NK-92 (cell line): ENCODE results near the gene FRMD4B.

Experiments used
- DNase-seq: peaks from one replicate; lab custom pipeline; 2025; ENCODE audit not compliant: unreplicated experiment; lab: John Stamatoyannopoulos, UW

Gene FRMD4B

DNA sequence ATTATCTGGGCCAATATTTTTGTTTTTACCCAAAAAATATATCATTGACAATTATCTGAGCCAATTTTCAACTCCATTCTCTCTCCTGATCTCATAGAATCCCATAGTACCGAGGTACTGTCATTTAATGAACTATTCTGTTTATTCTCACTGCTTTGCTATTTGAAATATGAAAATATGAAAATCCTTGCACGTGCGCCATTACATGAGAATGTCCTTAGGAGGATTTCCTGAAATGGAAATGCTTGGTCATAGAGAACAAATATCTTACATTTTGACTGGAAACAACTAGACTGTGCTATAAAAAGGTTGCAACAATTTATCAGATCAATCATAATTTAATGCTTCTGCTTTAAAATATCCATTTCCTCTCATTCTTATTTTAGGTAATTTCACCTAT lies 18.3 kb downstream of the FRMD4B start:
- DNase-seq = no peak

DNA sequence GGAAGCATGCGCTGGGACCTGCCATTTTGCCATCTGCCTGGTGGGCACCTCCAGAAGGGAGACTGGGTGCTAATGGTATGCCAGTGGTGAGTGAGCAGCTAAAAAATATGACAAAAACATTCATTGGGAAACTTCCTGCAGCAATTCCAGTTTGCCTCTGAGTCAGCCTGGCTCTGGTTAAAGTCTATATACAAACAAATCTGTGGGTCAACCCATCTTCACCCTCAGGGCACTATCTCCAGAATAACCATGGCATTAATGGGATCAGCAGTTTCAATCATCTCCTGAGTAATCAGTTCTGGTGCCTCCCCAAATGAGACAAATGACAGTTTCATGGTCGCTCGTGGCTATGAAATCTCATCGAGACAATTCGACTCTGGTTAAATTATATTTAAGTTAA lies 21.5 kb downstream of the FRMD4B start:
- DNase-seq = no peak

DNA sequence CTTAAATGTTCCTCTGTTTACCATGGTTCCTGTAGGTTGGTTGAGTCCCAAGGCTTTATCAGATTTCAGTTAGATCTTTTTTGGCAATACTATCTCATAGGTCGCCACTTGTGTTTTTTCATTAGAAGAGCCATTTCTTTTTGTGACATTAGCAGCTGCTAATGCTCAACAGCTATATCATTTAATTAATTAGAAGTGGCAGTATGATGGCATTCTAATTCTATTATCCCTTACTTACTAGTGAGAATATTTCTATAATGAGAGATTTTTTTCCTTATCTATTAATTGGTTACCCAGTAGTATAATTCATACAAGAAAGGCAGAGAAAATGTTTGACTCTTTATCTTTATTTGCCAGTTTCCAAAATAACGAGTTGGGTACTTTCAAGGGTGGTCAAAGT lies 25.2 kb downstream of the FRMD4B start:
- no peak for DNase-seq

DNA sequence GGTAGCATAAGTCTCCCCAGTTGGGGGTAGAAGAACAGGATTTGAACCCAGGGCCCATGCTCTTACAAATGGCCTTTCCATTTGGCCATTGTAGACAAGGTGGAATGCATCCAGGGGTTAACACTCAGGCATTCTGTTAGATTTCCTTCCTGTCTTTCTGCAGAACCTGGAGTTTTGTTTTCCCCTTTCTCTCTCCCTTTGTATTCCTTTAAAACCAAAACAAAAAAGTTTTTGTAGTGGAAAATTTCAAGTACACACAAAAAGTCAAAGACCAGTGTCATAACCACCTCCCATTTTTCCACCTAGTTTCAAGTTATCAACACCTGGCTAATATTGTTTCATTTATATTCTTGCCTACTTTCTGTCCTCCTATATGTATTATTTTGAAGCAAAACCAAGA lies 26.0 kb downstream of the FRMD4B start:
- DNase-seq = no peak

DNA sequence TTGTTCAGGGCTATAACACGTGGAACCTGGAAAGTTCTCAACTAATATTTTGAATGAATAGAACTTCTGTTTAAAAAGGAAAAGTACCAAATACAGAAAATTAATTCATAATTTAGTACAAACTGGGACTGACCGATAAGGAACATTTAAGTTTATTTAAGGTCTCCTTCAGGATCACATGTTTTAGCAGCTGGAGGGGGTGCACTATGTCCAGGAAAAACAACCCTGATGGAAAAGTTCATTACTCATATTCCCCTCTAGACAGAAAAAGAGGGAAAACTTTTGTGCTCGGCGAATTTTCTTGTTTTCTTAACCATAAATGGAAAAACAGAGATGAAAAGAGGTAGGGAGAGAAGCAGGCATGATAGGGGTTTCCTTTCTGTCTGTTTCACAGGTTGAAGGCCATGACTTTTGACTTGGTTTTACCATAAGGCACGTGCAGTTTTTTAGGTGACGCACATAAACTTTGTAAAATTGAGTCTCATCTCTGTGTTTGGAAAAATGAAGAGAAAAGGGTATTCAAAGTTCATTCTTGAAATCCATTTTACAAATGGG lies 26.5 kb downstream of the FRMD4B start:
- no peak for DNase-seq

DNA sequence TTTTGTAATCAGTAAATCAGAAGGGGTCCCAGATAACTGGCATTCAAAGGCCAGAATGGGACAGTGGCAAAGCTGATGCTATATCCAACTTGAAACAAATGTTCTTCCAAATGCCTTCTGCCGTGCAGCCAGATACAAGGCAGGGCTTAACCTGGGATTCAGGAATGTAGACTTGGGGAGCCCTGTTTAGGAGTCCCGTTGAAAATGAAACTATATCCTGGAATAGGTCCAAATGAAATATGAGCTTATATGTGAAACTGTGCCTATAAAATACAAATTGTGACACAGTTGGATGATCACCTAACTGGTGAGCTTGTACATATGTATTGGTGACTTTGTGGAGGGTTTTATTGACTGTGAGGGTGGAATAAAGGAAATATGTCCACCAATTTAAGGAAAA lies 28.7 kb downstream of the FRMD4B start:
- no peak for DNase-seq

DNA sequence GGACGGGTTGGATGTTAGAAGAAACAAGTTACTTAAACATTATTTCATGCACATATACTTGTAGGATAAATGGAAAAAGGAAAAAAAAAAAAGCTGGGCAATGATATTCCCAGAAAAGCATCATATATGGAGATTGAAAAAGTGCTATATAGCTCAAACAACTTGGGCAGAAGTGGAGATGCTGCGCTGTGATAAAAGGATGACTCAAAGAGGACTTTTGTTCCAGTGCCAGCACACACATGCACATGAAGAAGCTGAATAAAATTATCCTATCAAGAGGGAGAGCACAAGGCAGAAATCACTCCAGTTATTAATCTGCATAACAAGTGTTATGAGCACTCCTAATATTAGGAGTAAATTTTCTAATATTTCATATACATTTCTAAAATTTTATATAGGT lies 30.9 kb downstream of the FRMD4B start:
- DNase-seq = no peak

DNA sequence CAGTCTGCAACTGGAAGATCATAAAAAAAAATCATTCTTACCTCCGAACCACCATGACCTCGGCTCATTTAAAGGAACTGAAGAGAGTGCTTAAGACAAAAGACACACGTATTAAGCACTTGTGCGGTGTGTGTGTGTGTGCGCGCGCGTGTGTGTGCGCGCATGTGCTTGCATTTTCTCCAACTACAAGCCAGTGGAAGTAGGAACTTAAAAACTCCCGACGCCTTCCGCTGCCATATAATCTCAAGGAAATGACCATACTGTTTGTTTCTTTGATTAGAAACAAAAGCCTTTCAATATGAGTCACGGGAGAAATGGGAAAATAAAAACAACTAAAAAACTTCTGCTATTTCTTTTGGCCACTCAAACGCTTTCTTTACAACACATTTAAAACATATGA lies 32.4 kb downstream of the FRMD4B start:
- DNase-seq = no peak

DNA sequence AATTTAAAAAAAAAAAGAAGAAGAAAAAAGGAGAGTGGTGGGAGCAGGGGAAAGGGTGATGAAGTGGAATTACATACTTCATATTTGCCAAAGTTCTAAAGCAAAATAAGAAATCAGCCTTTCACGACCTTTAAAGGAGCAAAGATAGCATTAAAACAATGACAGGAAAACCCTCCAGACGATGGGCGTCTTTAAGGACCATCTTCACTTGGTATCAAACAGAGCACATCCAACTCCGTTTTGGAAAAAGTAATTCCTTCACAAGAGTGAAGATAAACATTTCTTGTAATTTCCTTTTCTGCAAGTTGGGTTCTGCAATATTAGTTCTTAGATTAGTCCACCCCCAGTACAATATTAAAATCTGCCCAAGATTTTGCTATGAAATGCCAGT lies 32.8 kb downstream of the FRMD4B start:
- DNase-seq = no peak

DNA sequence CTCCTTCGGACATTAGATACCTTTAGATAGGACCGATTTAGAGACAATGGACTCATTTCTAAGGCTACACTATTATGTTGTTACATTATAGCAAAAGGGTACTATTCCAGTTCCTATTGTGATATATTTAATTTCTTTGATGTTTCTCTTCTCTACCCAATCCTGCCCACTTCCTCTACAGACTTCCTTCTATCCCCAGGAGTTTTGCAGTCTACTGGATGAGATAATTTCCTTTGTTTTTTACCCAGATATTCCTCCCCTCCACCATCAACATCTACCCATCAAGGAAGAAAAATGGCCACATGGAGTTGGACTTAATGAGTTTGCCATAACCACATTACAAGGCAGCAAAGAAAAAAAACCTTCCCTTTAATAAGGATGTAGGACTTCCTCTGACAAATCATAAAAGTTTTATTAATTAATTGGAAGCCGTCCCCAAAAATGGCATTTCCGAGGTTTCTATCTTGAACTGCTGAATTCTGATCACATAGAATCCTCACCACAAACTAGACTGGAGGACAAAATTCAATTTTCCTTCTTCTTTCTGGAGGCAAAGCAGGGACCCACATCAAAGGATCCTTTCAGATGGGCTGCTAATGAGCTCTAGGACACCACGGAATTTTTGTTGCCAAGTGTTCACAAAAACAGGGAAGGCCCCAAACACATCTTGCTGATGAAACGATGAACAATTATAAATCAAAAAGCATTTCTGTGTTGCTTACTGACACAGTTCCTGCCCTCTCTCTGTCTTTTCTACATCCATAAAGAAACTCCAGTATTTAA lies 33.4 kb downstream of the FRMD4B start:
- DNase-seq = no peak

DNA sequence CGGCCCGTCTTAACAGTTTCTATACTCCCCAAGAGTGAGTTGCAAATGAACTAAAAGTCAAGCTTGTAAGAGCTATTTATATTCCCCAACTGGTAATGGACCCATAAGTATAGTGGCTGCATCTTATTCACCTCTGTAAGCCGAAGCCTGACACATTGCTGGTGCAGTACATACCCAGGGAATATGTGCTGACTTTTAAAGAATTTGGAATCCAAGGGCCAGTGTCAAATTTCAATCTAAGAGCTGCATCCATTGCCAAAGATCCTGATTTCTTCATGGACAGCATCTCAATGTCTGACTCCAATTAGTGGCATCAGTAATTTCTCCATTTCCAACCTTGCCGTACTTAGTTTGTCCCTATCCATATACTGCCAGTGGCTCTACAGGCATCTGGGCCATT lies 42.0 kb downstream of the FRMD4B start:
- DNase-seq = no peak

DNA sequence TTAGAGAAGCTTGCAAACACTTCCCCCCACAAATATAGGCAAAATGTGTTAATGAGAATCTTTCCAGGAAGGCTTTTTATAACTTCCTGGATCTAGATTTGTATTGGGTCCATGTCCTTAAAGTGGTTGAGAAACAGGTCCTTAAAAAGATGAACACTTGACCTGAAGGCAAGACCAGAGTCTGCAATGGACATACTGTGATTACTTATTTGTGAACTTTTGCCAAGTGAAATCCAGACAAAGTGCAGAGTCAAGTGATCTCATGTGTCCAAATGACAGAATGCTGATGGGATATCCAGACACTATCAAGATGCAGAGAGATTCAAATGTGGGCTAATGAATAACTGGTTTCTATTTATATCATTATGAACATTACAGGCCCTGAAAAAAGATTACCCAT lies 43.8 kb downstream of the FRMD4B start:
- no peak for DNase-seq

DNA sequence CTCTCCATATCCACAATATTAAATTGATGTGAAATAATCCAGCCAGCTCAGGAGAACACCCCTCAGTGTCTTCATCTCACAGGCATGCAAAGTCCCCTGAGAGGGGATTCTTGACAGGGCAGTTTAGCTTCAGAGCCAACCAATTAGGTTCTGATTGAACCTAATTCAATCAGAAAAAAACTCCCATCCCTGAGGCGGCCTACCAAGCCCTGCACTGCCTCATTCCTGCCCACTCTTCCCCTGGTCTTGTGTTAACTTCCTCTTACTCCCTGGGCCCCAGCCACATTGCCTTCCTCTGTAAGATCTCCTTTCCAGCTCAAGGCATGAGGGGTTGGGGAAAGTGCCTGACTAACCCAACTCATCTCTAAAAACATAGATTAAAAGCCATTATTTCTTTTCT lies 46.1 kb downstream of the FRMD4B start:
- DNase-seq = no peak

DNA sequence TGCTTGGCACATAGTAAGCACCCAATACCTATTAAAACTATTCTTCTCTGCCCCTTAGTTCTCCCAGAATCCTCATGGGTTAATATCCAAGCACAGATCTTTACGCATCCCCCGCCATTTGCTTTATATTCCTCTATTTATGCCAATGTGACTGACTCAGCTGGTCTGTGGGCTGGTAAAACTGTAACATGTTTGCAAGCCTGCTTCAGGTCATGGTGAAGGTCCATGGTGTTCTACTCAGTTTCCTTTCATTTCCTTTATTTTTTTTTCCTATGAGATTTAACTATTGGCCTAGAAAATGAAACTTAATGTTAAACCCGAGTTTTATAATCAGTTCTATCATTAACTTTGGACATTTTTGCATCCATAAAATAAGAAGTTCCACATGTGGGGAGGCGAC lies 47.0 kb downstream of the FRMD4B start:
- no peak for DNase-seq

DNA sequence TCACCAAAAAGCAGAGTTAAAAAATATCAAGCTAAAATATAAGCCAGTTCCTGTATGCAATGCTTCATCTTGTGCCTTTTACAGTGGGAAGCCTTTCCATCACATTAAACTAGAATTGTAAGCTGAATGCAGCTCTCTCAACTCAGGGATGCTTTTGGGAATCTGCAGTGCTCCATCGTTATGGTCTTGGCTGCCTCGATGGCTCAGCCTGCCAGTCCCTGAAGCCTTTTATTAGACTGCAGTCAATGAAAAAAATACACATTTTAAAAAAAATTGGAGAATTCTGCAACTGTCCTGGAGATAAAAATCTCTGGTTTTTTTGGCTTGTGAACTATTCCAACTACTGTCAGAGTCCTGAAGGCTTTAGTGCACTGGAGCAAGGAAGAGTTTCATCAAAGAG lies 53.0 kb downstream of the FRMD4B start:
- DNase-seq = no peak

DNA sequence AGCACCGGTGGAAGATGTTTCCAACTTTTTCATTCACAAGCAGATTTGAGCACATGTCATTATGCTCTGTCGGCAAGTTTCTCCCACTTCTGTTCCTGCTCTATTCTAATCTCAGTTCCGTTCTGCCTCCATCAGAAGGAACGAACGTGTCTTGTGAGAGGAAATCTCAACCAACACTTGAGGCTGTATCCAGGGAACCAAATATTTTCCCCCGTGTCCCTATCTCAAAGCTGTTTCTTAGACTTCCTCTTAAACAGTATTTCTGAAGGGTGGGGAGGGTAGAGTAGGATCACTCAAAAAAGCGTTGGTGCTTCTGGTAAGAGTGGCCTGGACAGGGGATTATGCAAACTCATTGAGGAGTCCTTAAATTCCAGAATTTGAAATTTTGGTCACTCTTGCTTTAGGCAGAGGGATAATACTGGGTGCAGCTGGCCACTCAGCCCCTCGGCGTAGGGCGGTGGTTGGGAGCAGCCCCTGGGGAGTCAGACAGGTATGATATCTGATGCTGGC lies 54.9 kb downstream of the FRMD4B start:
- DNase-seq = no peak

DNA sequence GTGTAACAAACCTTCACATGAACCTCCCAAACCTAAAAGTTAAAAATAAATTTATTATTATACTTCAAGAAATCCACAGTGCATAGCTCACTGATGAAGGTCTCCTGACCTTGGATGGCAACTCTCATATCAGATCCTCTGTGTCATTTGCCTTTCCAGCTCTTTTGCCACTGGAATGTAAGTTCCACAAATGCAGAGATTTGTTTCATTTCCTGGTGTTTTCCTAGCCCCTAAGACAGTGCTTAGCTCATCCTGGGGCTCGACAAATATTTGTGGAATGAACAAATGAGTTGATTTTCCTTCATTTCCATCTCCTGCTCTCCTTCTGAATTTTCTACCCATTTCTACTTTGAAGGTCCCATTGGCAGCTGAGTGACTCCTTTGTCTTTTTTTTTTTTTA lies 56.0 kb downstream of the FRMD4B start:
- DNase-seq = no peak

DNA sequence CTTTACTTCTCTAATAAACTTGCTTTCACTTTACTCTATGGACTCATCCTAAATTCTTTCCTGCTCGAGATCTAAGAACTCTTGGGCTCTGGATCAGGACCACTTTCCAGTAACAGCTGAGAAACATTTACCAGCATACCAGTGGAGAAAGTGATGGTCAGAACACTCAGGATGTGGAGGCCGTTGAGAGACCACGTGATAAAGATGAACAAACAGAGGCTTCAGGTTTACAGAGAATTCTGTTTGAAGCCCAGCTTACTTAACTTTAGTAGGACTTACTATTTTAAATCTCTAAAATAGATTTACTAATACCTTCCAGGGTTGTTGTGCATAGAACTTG lies 57.0 kb downstream of the FRMD4B start:
- DNase-seq = no peak

DNA sequence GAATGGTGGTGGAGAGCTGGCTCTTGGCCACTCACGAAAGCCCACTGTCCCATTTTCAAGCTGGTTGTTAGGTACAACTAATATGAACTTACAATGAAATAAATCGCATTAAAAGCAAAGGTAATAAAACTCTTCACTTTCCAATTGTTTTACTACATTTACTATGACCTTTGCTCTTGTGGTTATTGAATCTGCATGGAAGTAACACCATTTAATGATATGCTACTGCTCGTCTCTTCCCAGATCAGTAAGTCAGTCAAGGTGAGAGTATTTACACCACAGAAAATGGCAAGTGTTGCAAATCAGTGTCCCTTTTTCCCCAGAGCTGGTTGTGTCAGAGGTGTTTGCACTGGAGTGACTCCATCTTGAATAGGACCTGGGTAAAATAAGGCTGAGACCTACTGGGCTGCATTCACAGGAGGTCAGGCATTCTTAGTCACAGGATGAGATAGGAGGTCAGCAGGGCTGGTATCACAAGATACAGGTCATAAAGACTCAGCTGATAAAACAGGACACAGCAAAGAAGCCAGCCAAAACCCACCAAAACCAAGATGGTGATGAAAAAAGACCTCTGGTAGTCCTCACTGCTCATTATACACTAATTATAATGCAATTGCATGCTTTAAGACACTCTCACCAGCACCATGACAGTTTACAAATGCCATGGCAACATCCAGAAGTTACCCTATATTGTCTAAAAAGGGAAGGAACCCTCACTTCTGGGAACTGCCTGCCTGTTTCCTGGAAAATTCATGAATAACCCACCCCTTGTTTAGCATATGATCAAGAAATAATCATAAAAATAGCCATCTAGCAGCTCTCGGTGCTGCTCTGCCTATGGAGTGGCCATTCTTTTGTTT lies 57.6 kb downstream of the FRMD4B start:
- no peak for DNase-seq

DNA sequence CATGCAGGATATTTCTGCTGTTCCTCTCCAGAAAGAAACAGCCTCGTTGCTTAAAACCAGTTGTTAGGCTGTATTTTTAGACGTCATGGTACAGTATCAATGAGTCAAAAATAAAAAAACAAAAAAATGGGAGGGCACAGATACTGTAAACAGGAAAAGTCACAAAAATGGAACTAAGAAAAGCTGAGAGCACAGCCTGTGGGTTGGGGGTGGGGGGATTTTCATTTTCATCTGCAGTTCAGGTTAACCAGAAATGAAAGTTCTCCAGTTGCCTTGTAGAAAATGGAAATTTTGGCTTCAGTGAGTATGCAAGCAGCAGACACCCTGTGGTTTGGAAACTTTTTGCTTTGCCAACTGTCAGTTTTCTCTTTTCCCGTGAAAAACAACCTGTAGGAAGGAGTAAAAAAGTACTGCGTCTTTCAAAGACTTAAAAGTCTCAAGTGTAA lies 59.0 kb downstream of the FRMD4B start:
- no peak for DNase-seq

DNA sequence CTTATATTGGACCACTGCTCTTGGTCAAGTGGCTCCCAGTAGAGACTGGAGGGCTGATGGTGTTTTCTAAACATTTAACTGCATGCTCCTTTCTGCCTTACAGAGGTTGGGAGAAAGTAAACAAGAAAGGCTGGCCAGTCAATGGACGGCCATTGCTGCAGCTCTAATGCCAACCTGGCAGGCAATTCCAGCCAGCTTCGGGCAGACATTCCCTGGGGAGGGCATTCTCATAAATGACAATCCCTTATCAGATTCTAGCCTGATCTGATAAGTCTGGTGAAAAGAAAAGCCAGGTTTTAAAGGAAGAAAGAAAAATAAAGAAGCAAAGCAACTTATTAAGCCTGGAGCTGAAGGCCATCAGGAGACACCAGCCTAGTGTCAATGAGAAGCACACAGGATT lies 60.7 kb downstream of the FRMD4B start:
- no peak for DNase-seq
